Activated T-helper 1 cell treated with anti-CD3 and anti-CD28 coated beads, Interleukin-2, amount 50 U/mL, for 16 hours (primary cell): ENCODE measurements around the gene CRISP1.
"Not testable (repeated sequence)": the region's sequence is repeated elsewhere in the genome, so short reads cannot be mapped to it uniquely, and the experiment has no call there.

Experiments
- DNase-seq, 2 donors: peaks; one replicate each; pipeline ENCODE4 v3.0.0-alpha.2; 2020; ENCODE audit warnings: low read depth in 1 of 2, low spot score in 1 of 2

The CRISP1 gene, protein sequence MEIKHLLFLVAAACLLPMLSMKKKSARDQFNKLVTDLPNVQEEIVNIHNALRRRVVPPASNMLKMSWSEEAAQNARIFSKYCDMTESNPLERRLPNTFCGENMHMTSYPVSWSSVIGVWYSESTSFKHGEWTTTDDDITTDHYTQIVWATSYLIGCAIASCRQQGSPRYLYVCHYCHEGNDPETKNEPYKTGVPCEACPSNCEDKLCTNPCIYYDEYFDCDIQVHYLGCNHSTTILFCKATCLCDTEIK

GRCh38 chr6:49866485-49866943, at the start of gene CRISP1:
Gene CRISP1 (minus strand): TSS chr6:49866535. CDS start chr6:49857400, 9,135 bp downstream.
- DNase-seq: no peak

DNA sequence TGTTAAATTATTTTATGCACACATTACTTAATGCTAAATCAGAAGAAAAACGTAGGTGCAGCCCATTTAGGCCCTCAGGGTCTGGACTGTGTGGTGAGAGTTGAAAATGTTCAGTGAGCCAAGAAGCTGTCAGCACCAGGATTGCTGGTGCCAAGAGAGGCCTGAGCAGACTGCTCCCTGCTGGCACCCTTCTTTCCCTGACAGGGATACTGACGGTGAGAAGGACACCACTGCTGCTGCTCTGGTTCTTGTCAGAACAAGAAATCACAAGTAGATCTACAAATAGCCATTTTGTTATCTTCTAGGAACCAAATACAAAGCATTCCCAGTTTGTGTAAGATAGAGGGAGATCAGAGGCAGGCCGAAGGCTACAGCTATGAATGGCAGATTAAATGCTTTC, 48.7 kb upstream of the CRISP1 start:
- no peak for DNase-seq

- DNase-seq: no peak
These were observed 47.5 kb upstream of the CRISP1 start for GRCh38 chr6:49913636-49914375.

DNA sequence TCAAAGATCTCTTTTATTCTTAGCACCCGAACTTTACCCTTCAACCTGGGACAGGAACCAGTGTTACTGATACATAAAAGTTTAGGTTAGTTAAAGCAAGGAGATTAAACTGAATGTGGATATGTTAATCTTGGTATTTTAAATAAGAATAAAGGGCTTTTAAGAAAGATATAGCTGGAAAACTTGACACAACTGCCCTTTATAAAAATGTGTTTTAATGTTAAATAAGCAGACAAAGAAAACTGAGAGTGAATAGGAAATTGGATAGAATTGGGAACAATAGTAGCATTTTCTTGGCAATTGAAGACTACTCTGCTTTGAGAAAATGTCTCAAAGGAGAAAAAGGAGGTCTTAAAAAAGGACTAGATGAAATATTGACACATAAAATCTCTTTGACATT, 45.9 kb upstream of the CRISP1 start:
- no peak for DNase-seq

- no peak for DNase-seq
These were observed 44.9 kb upstream of the CRISP1 start for GRCh38 chr6:49911252-49911651.

DNA sequence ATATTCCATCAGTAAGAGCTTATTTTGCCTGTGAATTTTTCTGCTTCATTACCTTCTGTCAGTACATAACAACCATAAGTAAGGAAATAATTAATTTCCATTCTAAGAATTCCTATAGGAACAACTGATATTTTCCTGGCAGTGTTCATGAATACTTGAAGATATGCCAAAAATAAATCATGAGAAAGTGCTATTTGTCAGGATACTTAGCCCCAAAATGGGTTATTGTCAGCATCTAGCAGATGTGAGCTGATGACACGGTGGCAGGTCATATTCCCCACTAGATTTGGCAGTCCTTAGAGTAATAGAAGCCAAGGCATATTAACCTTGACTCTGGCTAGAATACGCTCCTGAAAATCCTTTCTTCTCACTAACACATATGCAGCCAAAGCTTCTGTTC, 43.2 kb upstream of the CRISP1 start:
- DNase-seq: no peak

- DNase-seq: no peak
These were observed 40.2 kb upstream of the CRISP1 start for GRCh38 chr6:49906526-49906925.

DNA sequence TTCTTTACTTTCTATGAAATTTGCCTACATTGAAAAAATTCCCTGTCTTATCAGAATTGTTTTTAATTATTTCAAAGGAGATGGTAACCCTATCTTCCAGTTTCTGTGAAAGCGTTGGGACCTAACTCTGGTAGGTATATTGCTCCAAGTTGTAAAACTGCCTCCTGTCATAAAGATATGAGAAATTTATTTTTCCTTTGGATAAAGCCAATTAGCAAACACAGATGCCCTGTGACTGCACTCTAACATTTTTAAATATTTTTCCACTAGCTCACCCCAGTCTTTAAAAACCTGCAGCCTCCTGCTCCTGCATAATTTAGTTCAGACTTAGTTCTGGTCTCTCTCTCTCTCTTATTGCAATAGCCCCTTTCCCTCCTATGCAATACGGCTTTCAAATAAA, 39.0 kb upstream of the CRISP1 start:
- no peak for DNase-seq

GRCh38 chr6:49902856-49903255, 36.5 kb upstream of the CRISP1 start:
- no peak for DNase-seq

DNA sequence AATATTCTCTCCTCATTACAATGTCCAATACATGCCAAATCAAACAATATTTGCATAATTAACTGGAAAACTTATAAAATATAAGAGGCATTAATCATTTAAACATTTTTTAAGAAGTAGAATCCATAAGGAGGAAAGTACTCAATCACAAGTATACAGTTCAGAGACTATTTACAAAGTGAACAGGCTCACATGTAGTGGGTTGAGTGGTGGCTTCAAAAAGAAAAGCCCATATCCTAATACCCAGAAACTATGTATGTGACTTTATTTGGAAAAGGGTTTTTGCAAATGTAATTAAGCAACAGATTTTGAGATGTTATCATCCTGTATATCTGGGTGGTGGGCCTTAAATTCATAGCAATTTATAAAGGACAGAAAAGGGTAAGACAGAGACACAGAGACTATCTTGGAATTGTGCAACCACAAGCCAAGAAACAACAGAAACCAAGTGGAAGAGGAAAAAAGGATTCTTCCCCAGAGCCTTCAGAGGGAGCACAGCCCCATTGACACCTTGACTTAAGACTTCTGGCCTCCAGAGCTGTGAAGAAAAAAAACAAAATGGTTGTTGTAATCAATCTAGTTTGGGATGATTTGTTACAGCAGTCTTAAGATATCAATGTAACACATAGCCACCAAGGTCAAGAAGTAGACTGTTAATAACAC, 32.7 kb upstream of the CRISP1 start:
- no peak for DNase-seq

GRCh38 chr6:49895553-49895952, 29.2 kb upstream of the CRISP1 start:
- DNase-seq: not testable (repeated sequence)

GRCh38 chr6:49892280-49892679, 25.9 kb upstream of the CRISP1 start:
- DNase-seq: no peak

DNA sequence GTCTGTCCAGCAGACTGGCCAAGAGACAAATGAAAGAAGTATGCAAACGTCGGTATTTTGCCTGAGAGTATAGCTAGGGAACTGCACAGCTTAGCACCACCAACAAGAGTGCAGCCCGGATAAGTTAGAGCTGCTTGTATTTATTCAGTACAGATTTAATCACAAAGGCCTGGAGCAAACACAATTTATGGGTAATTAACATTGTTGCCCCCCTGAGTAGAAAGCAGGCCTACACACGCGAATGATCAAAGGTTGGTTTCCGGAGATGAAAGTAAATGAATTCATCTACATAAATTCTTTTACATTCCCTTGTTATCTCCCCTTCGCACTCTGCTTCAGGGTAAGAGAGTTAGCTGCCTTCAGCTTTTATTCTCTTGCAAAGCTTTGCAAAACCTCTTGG, 24.7 kb upstream of the CRISP1 start:
- no peak for DNase-seq

- no peak for DNase-seq
These were observed 22.6 kb upstream of the CRISP1 start for GRCh38 chr6:49888742-49889431.

DNA sequence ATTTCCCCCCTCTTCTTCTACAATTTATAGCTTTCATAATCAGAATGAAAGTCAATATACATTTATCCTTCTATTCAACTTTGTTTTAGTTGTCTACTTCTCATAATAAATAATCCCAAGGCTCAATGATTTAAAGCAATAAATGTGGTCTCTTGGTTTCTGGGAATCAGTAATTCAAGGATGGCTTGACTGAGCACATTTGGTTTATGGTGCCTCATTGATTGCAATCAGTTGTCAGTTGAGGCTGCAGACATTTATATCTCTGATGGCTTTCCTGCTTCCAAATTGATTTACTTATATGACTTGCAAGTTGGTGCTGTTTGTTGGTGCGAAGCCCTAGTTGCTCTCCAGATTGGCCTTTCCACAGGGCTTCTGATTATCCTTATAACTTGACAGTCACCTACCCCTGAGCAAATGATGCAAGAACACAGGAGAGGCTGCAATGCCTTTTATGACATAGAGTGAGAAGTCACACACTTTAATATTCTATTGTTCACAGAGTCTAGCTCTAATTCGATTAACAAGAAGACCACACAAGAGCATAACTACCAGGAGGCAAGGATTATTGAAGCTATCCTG, 2.7 kb upstream of the CRISP1 start:
- DNase-seq: no peak

DNA sequence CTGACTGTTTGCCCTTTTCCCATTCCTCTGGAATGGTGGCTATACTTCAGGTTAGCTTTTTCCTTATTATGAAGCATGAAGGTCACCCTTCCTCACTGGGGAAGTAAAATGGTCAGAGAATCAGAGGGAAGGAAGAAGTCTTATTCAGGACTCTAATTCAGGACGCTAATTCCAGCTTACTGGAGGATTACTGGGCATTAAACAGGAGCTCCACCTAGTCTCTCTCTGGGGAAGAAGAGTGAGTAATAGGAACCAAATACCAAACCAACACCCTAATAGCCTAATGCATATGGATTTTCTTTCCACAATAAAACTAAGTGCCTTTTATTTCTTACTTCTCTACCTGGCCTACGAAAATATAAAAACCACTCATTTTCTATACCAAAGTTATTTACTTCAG, 10.1 kb downstream of the CRISP1 start:
- DNase-seq: no peak

- DNase-seq: no peak
These were observed 11.1 kb downstream of the CRISP1 start for GRCh38 chr6:49855221-49855620.

DNA sequence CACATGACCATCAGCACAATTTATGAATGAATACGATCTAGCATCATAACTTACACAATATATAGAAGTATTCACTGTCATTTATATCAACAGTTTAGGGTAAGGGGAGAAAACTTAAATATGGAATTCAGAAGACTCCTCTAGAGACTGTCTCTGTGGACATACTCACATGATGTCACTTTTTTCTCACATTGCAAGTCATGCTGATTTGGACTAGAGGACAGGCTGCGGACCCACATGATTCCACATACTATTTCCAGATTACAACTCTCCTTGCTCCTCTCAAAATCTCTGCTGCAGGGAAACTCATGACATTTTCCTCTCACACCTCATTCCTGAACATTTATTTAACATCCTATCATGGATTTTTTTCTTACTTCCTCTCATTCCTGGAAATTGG, 13.4 kb downstream of the CRISP1 start:
- DNase-seq: no peak

DNA sequence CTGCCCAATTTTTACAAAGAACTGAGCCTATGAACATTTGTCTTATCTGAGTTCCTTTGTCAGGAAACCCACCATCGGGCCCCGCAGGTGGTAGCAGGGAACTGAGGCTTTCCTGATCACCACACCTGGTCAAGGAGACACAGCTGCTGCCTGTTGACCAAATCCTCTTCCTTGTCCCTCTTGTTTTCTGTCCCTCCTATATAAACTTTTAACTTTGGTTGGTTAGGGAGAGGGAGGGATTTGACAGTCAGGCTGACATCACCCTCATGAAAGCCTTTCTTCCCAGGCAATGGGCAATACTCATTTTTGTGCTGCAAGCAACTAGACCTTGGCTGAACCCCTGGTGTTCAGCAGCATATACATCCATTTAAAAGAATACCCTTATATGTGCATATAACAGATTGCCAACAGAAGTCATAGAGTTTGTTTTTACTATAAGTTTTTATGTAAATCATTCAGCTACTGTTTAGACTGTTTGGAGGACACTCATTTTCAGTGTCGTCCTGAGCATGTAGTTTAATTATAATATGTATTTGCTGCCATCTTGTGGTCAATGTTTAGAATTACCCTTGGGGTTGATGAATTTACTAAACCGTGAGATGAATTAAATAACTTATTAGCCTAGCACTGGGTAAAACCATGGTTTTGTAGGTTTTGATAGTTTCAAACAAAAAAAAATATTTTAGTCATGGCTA, 17.0 kb downstream of the CRISP1 start:
- no peak for DNase-seq

- no peak for DNase-seq
These were observed 18.7 kb downstream of the CRISP1 start for GRCh38 chr6:49847673-49848072.

- no peak for DNase-seq
These were observed 19.3 kb downstream of the CRISP1 start for GRCh38 chr6:49847014-49847413.
